ENCODE results near the gene SLC8B1. TPM values are rescaled to one million over a fixed set of nuclear protein-coding genes. Genes with fewer than 3 reads are reported as not detected.
A peak's percentile ranks its signal among the peaks of the same experiment; 100 is the strongest.

SLC8B1 gene
- total and polyA plus RNA-seq, 2 donors from 2014 or later, result 18.6 to 61.5 TPM

DNA sequence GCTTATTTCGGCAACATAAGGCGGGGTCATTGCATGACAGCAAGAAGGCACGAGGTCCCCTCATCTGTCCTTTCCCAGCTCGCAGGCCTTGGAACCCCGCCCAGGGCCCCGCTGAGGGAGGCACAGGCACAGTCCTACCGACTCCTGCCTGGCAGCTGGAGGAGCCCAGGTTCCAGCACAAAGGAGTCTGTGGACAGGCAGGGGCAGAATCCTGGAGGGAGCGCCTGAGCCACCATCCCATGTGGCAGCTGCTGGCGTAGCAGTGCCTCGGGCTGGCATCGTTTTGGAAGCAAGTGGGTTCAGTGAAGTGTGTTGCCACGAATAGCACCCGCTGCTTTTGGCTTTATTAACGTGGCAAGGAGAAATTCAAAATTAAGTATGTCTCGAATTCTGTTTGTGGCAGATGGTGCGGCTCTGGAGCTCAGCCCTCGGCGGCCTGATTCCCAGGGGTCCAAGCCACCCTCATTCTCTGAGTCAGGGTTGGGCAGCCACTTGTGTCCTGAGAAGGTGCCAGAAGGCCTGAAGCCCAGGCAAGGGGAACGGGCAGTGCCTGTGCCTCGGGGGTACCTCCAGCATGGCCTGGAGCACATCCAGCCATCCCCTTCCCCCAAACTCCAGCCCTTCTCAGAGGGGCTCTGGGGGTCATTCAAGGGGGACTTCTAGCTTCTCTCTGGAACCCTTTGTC is 35.9 kb downstream of the SLC8B1 start:
- DNase-seq (peak in 2 of 5 donors; percentile 9 to 85), FAIRE-seq (no peak)
- Histone ChIP-seq H3K27me3 (ENCODE audit: control insufficient read depth, insufficient read depth, low read length) (no peaks in the 10 kb centered on the region), H3K27ac (ENCODE audit: low read depth in 2 of 2, low read length in 2 of 2) (peak overlapping the region; percentile 56 to 74), H3K36me3 (ENCODE audit: control insufficient read depth in 2 of 3, insufficient read depth in 3 of 3, low read length in 3 of 3) (peaks cover 0 to 22% (median 13%) of the 10 kb centered on the region in 3 donors), H3K4me1 (ENCODE audit: control insufficient read depth in 2 of 3, insufficient read depth in 2 of 3, low read depth in 1 of 3, low read length in 3 of 3) (peaks cover 0 to 31% (median 23%) of the 10 kb centered on the region in 3 donors), H3K9me3 (ENCODE audit: control insufficient read depth in 2 of 3, insufficient read depth in 1 of 3, low read length in 3 of 3) (no peaks in the 10 kb centered on the region), H3K9ac (ENCODE audit: low read length in 3 of 3) (peak overlapping the region in 1 of 3 donors; percentile 5), H3K4me3 (ENCODE audit: low read length in 3 of 3) (no peak overlapping the region)
- TF ChIP-seq, protein P1, sequence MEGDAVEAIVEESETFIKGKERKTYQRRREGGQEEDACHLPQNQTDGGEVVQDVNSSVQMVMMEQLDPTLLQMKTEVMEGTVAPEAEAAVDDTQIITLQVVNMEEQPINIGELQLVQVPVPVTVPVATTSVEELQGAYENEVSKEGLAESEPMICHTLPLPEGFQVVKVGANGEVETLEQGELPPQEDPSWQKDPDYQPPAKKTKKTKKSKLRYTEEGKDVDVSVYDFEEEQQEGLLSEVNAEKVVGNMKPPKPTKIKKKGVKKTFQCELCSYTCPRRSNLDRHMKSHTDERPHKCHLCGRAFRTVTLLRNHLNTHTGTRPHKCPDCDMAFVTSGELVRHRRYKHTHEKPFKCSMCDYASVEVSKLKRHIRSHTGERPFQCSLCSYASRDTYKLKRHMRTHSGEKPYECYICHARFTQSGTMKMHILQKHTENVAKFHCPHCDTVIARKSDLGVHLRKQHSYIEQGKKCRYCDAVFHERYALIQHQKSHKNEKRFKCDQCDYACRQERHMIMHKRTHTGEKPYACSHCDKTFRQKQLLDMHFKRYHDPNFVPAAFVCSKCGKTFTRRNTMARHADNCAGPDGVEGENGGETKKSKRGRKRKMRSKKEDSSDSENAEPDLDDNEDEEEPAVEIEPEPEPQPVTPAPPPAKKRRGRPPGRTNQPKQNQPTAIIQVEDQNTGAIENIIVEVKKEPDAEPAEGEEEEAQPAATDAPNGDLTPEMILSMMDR (IDR thresholded peaks at IDR 0.05; ENCODE audit: borderline replicate concordance, extremely low read depth, insufficient read depth), result no peak
- intact Hi-C loops (cut with DNase I), result no loop called here

- Histone ChIP-seq H3K36me3 (ENCODE audit: control insufficient read depth in 2 of 3, insufficient read depth in 3 of 3, low read length in 3 of 3) (peaks cover 0 to 25% (median 15%) of the 10 kb centered on the region in 3 donors), H3K4me3 (ENCODE audit: low read length in 3 of 3) (no peak overlapping the region), H3K4me1 (ENCODE audit: control insufficient read depth in 2 of 3, insufficient read depth in 2 of 3, low read depth in 1 of 3, low read length in 3 of 3) (peaks cover 0 to 31% (median 23%) of the 10 kb centered on the region in 3 donors), H3K27ac (ENCODE audit: low read depth in 2 of 2, low read length in 2 of 2) (peak overlapping the region in 1 of 2 donors; percentile 23), H3K9ac (ENCODE audit: low read length in 3 of 3) (no peak overlapping the region), H3K9me3 (ENCODE audit: control insufficient read depth in 2 of 3, insufficient read depth in 1 of 3, low read length in 3 of 3) (no peaks in the 10 kb centered on the region), H3K27me3 (ENCODE audit: control insufficient read depth, insufficient read depth, low read length) (no peaks in the 10 kb centered on the region)
- peak in 1 of 5 donors; percentile 38 for DNase-seq
- intact Hi-C loops (cut with DNase I), result no loop called here
- FAIRE-seq, result no peak
- TF ChIP-seq, protein P1 (IDR thresholded peaks at IDR 0.05; ENCODE audit: borderline replicate concordance, extremely low read depth, insufficient read depth), result no peak
Measured at GRCh38 chr12:113298472-113298817, 36.5 kb downstream of the SLC8B1 start.

GRCh38 chr12:113297621-113298471 is 37.1 kb downstream of the SLC8B1 start:
- H3K27ac ChIP-seq (ENCODE audit: low read depth in 2 of 2, low read length in 2 of 2), result peak overlapping the region in 1 of 2 donors; percentile 23

More at GRCh38 chr12:113297621-113298471, 37.1 kb downstream of the SLC8B1 start:
- Histone ChIP-seq H3K9ac (ENCODE audit: low read length in 3 of 3) (no peak overlapping the region), H3K4me1 (ENCODE audit: control insufficient read depth in 2 of 3, insufficient read depth in 2 of 3, low read depth in 1 of 3, low read length in 3 of 3) (peaks cover 0 to 31% (median 23%) of the 10 kb centered on the region in 3 donors), H3K9me3 (ENCODE audit: control insufficient read depth in 2 of 3, insufficient read depth in 1 of 3, low read length in 3 of 3) (no peaks in the 10 kb centered on the region), H3K36me3 (ENCODE audit: control insufficient read depth in 2 of 3, insufficient read depth in 3 of 3, low read length in 3 of 3) (peaks cover 0 to 31% (median 21%) of the 10 kb centered on the region in 3 donors), H3K4me3 (ENCODE audit: low read length in 3 of 3) (no peak overlapping the region), H3K27me3 (ENCODE audit: control insufficient read depth, insufficient read depth, low read length) (no peaks in the 10 kb centered on the region)
- intact Hi-C loops (cut with DNase I), result no loop called here
- peak in 1 of 5 donors; percentile 68 for DNase-seq
- FAIRE-seq, result no peak
- TF ChIP-seq, protein P1 (IDR thresholded peaks at IDR 0.05; ENCODE audit: borderline replicate concordance, extremely low read depth, insufficient read depth), result no peak
